Liver (tissue), 9 donors: ENCODE results near the gene GNG7. TPM values are rescaled to one million over a fixed set of nuclear protein-coding genes. Genes with fewer than 3 reads are reported as not detected.

Source experiments
- DNase-seq: peaks from one replicate; pipeline ENCODE4 v3.0.0-alpha.2; 2017; ENCODE audit warnings: low spot score
- H3K27ac ChIP-seq, 2 donors: one replicate each; pipeline ENCODE4 v1.7.0; 2013; ENCODE audit warnings: inconsistent platforms in 2 of 2, low read length in 2 of 2, control low read depth in 1 of 2, low read depth in 1 of 2, mild to moderate bottlenecking in 1 of 2
- H3K27me3 ChIP-seq, 4 donors: one replicate each; pipeline versions ENCODE4 v1.6.1 to v1.7.0; 2013; ENCODE audit warnings: low read length in 3 of 4, inconsistent platforms in 1 of 4, mild to moderate bottlenecking in 1 of 4, moderate library complexity in 1 of 4; ENCODE audit not compliant: control insufficient read depth in 4 of 4, insufficient read depth in 4 of 4
- H3K36me3 ChIP-seq, 4 donors: one replicate each; pipeline versions ENCODE4 v1.6.1 to v1.7.0; 2013; ENCODE audit warnings: low read length in 3 of 4, mild to moderate bottlenecking in 3 of 4, low read depth in 1 of 4, moderate library complexity in 1 of 4; ENCODE audit not compliant: control insufficient read depth in 4 of 4, insufficient read depth in 3 of 4
- H3K4me1 ChIP-seq, 4 donors: one replicate each; pipeline versions ENCODE4 v1.6.1 to v1.7.0; 2013; ENCODE audit warnings: low read length in 3 of 4, mild to moderate bottlenecking in 3 of 4, moderate library complexity in 1 of 4; ENCODE audit not compliant: control insufficient read depth in 4 of 4, insufficient read depth in 4 of 4
- H3K4me3 ChIP-seq, 3 donors: one replicate each; pipeline versions ENCODE4 v1.6.1 to v1.7.0; 2013; ENCODE audit warnings: low read length in 3 of 3, control low read depth in 1 of 3, low read depth in 1 of 3, mild to moderate bottlenecking in 1 of 3
- H3K9ac ChIP-seq, 2 donors: one replicate each; pipeline ENCODE4 v1.7.0; 2013; ENCODE audit warnings: low read length in 2 of 2, mild to moderate bottlenecking in 2 of 2, moderate library complexity in 2 of 2, control low read depth in 1 of 2, low read depth in 1 of 2
- H3K9me3 ChIP-seq, 4 donors: one replicate each; pipeline versions ENCODE4 v1.6.1 to v1.7.0; 2013; ENCODE audit warnings: low read length in 3 of 4; ENCODE audit not compliant: control insufficient read depth in 4 of 4
- ATF3 ChIP-seq: IDR thresholded peaks from 2 replicates; pipeline ENCODE4 v1.6.1; 2016; ENCODE audit warnings: antibody characterized with exemption
- EGR1 ChIP-seq, 2 donors: IDR thresholded peaks; 2 replicates each; pipeline ENCODE4 v1.6.1; 2016 to 2018; ENCODE audit warnings: antibody characterized with exemption in 2 of 2, low read depth in 2 of 2
- FOXA1 ChIP-seq: IDR thresholded peaks from 2 replicates; pipeline ENCODE4 v1.6.1; 2016; ENCODE audit warnings: antibody characterized with exemption
- FOXA2 ChIP-seq: IDR thresholded peaks from 2 replicates; pipeline ENCODE4 v1.6.1; 2016; ENCODE audit warnings: antibody characterized with exemption
- HNF4G ChIP-seq: IDR thresholded peaks from 2 replicates; pipeline ENCODE4 v1.6.1; 2016; ENCODE audit warnings: antibody characterized with exemption
- MAX ChIP-seq: IDR thresholded peaks from 2 replicates; pipeline ENCODE4 v1.6.1; 2016; ENCODE audit warnings: antibody characterized with exemption
- NR2F2 ChIP-seq: IDR thresholded peaks from 2 replicates; pipeline ENCODE4 v1.6.1; 2016; ENCODE audit warnings: antibody characterized with exemption
- RAD21 ChIP-seq, 2 donors: IDR thresholded peaks; 2 replicates each; pipeline ENCODE4 v1.6.1; 2016; ENCODE audit warnings: antibody characterized with exemption in 2 of 2, mild to moderate bottlenecking in 2 of 2
- REST ChIP-seq: IDR thresholded peaks from 2 replicates; pipeline ENCODE4 v1.6.1; 2016; ENCODE audit warnings: antibody characterized with exemption, mild to moderate bottlenecking
- RXRA ChIP-seq, 2 donors: IDR thresholded peaks; 2 replicates each; pipeline ENCODE4 v1.6.1; 2017 to 2018; ENCODE audit warnings: antibody characterized with exemption in 2 of 2, mild to moderate bottlenecking in 1 of 2
- SP1 ChIP-seq: IDR thresholded peaks from 2 replicates; pipeline ENCODE4 v1.6.1; 2018; ENCODE audit warnings: antibody characterized with exemption, mild to moderate bottlenecking
- TAF1 ChIP-seq: conservative IDR thresholded peaks from 2 replicates; pipeline ENCODE4 v1.6.1; 2016; ENCODE audit warnings: antibody characterized with exemption, mild to moderate bottlenecking
- YY1 ChIP-seq: IDR thresholded peaks from 2 replicates; pipeline ENCODE4 v1.6.1; 2016; ENCODE audit warnings: antibody characterized with exemption, mild to moderate bottlenecking
- WGBS: extraction: QIAGEN DNeasy Blood & Tissue Kit; methylation state at CpG from one replicate; pipeline ENCODE4 v1.1.7; 2013; 5-methylcytosine and 5-hydroxymethylcytosine counted together
- polyA plus RNA-seq, 2 donors: library from polyadenylated mRNA; stranded (reverse) in 1 of 2; unstranded in 1 of 2; fragments of 200-250 nt in 1 of 2; fragments of >200 nt in 1 of 2; fragmentation: Nextera tagmentation in 1 of 2; extraction: Ambion mirVana in 1 of 2; gene quantifications; one replicate each; pipeline versions ENCODE4 v1.2.1 to v1.2.3, GENCODE V29; 2013 to 2015
- total RNA-seq, 2 donors: library from RNA; depleted of rRNA; stranded (reverse); fragments of >200 nt; gene quantifications; one replicate each; pipeline ENCODE4 v1.2.3, GENCODE V29; 2014
- donor health status: healthy.
- donor health status: healthy.
- donor health status: healthy.
- donor health status: healthy.
- donor health status: healthy.

GNG7 gene
- total and polyA plus RNA-seq, 4 donors, result 0.75 to 1.9 (median 1.1) TPM

- peaks cover 2 to 7% (median 4%) of the 10 kb centered on the region in 4 donors for H3K4me1 ChIP-seq
- 19% methylated on average over 9 of the region's 9 CpGs for WGBS
- no peaks in the 10 kb centered on the region for H3K36me3 ChIP-seq
- DNase-seq, result no peak
- no peak for TF ChIP-seq NR2F2
- TF ChIP-seq RXRA (IDR thresholded peaks at IDR 0.05), result no peak
- peak overlapping the region in 2 of 3 donors; percentile 68 to 87 for H3K4me3 ChIP-seq
- H3K9ac ChIP-seq, result no peak overlapping the region
- H3K27ac ChIP-seq, result no peak overlapping the region
- H3K9me3 ChIP-seq, result no peaks in the 10 kb centered on the region
- H3K27me3 ChIP-seq, result no peaks in the 10 kb centered on the region
Measured at GRCh38 chr19:2701361-2702169, 929 bp downstream of the GNG7 start.

GRCh38 chr19:2700660-2701360 lies 1.7 kb downstream of the GNG7 start:
- Histone ChIP-seq H3K4me1 (peaks cover 2 to 7% (median 4%) of the 10 kb centered on the region in 4 donors), H3K27me3 (no peaks in the 10 kb centered on the region), H3K27ac (no peak overlapping the region), H3K36me3 (no peaks in the 10 kb centered on the region), H3K4me3 (no peak overlapping the region), H3K9ac (no peak overlapping the region), H3K9me3 (no peaks in the 10 kb centered on the region)
- no peak for DNase-seq
- 68% methylated on average over 26 of the region's 26 CpGs for WGBS
- TF ChIP-seq RAD21 (IDR thresholded peaks at IDR 0.05) (no peak), FOXA2 (no peak), HNF4G (no peak), SP1 (no peak), EGR1 (IDR thresholded peaks at IDR 0.05; ENCODE audit: low read depth in 2 of 2) (no peak), TAF1 (no peak), REST (no peak), YY1 (no peak), ATF3 (no peak), MAX (no peak), FOXA1 (no peak), RXRA (IDR thresholded peaks at IDR 0.05) (no peak)
